Adrenal gland (tissue), 12 donors: ENCODE results near the gene FREY1. TPM values are rescaled to one million over a fixed set of nuclear protein-coding genes. Genes with fewer than 3 reads are reported as not detected.

Source experiments
- DNase-seq, 7 donors: peaks; one replicate each; pipeline ENCODE4 v3.0.0-alpha.2; 2019 to 2020
- H3K27ac ChIP-seq, 5 donors: fragments of 200-600 bp; sonication (generic) in 4 of 5; 1 replicate in 3 of 5; 2 replicates in 2 of 5; pipeline versions ENCODE4 v1.5.1 to v1.8.0; 2016 to 2020; ENCODE audit warnings: mild to moderate bottlenecking in 1 of 5
- H3K27me3 ChIP-seq: fragments of 200-600 bp; 2 replicates; pipeline ENCODE4 v1.8.0; 2021
- H3K36me3 ChIP-seq, 2 donors: fragments of 200-600 bp; replicated peaks in 1 of 2; 1 replicate in 1 of 2; 2 replicates in 1 of 2; pipeline versions ENCODE4 v1.5.1 to v1.8.0; 2018 to 2022
- H3K4me1 ChIP-seq, 2 donors: fragments of 200-600 bp; replicated peaks in 1 of 2; 1 replicate in 1 of 2; 2 replicates in 1 of 2; pipeline versions ENCODE4 v1.5.1 to v1.8.0; 2018 to 2021
- H3K4me3 ChIP-seq, 4 donors: fragments of 200-600 bp; sonication (generic) in 3 of 4; one replicate each; pipeline ENCODE4 v1.5.1; 2016 to 2018
- H3K9me3 ChIP-seq, 3 donors: fragments of 200-600 bp; sonication (generic) in 1 of 3; replicated peaks in 1 of 3; 1 replicate in 2 of 3; 2 replicates in 1 of 3; pipeline versions ENCODE4 v1.5.1 to v1.8.0; 2016 to 2021
- POLR2A ChIP-seq, 2 donors: fragments of 450-650 bp; IDR thresholded peaks; one replicate each; pipeline ENCODE4 v1.6.1; 2017; ENCODE audit warnings: antibody characterized with exemption in 2 of 2, mild to moderate bottlenecking in 2 of 2, moderate library complexity in 1 of 2
- WGBS, 4 donors: extraction: QIAGEN DNeasy Blood & Tissue Kit in 2 of 4; methylation state at CpG; one replicate each; pipeline versions ENCODE4 v1.1.5 to v1.1.7; 2013 to 2017; 5-methylcytosine and 5-hydroxymethylcytosine counted together
- intact Hi-C, 2 donors: fragments of 100-400 bp; cut with DNase I; formaldehyde crosslinking; loops; one replicate each; pipeline versions ENCODE4 v1.14.1 to v1.15.0; 2022 to 2023
- polyA plus RNA-seq, 3 donors: library from polyadenylated mRNA; stranded (reverse); fragments of 200-250 nt in 2 of 3; fragments of 350-450 nt in 1 of 3; fragmentation: Illumina TruSeq in 1 of 3; extraction: RNeasy Lipid Tissue Mini Kit (QIAGEN cat#74804) in 1 of 3; gene quantifications; one replicate each; pipeline ENCODE4 v1.2.3, GENCODE V29; 2013 to 2014
- total RNA-seq, 9 donors: library from RNA; depleted of rRNA in 4 of 9; stranded (reverse); fragments of >200 nt in 4 of 9; fragments of 120-200 nt in 1 of 9; fragmentation: NEBNext Ultra II Directional in 1 of 9; extraction: Animal tissue kit (Norgen Biotek cat#: 25700) in 1 of 9; gene quantifications; one replicate each; pipeline versions ENCODE4 v1.1.0 to v1.2.4, GENCODE V29; 2013 to 2023
- TF ChIP-seq, protein P1 (sequence below), 6 experiments: fragments of 450-650 bp in 4 of 6; fragments of 200-600 bp in 2 of 6; sonication (generic) in 1 of 6; IDR thresholded peaks; 1 replicate in 5 of 6; 2 replicates in 1 of 6; pipeline versions ENCODE4 v1.5.1 to v1.8.0; 2016 to 2021; ENCODE audit warnings: antibody characterized with exemption in 6 of 6, mild to moderate bottlenecking in 2 of 6, moderate library complexity in 1 of 6
- donor health status: healthy with polysubstance abuse.
- donor health status: Bipolar disorder and iron deficiency.
- donor health status: DM: yes; HTN: yes; CAD: no.
- donor health status: DM: no; HTN: no; CAD: no.
- donor health status: DM: no; HTN: no; CAD: no.
- donor health status: DM: yes; HTN: yes; CAD: no.

The FREY1 gene
- total and polyA plus RNA-seq, 12 donors: 0.30 to 1.2 (median 0.79) TPM; not detected in 5

DNA sequence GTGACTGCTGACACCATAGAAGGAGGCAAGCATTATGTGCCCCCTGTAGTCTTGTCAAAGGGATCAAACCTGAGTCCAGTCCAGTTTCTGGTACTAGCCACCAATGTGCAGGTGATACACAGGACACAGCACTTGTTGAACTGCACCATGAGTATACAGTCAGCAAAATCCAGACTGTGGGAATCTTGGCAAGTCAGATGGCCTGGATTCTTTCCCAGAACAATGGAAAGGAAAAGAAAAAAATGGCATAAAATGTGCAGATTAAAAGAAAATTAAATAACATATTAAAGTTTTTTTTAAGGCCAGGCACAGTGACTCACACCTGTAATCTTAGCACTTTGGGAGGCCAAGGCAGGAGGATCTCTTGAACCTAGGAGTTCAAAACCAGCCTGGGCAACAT is 43.0 kb downstream of the FREY1 start:
- no peak for DNase-seq
- no peaks in the 10 kb centered on the region for H3K9me3 ChIP-seq
- H3K27ac ChIP-seq: no peak overlapping the region
- H3K36me3 ChIP-seq: peaks cover 0 to 69% of the 10 kb centered on the region in 2 donors
- H3K27me3 ChIP-seq: no peaks in the 10 kb centered on the region
- peaks cover 14% of the 10 kb centered on the region in 2 donors for H3K4me1 ChIP-seq
- intact Hi-C loops: loop anchor here in 1 of 2 donors (10.0 kb wide), 2 partner anchors 51 to 141 kb away; partner anchors contain the start of gene PEX16
- no peak overlapping the region for H3K4me3 ChIP-seq
- TF ChIP-seq, protein P1, sequence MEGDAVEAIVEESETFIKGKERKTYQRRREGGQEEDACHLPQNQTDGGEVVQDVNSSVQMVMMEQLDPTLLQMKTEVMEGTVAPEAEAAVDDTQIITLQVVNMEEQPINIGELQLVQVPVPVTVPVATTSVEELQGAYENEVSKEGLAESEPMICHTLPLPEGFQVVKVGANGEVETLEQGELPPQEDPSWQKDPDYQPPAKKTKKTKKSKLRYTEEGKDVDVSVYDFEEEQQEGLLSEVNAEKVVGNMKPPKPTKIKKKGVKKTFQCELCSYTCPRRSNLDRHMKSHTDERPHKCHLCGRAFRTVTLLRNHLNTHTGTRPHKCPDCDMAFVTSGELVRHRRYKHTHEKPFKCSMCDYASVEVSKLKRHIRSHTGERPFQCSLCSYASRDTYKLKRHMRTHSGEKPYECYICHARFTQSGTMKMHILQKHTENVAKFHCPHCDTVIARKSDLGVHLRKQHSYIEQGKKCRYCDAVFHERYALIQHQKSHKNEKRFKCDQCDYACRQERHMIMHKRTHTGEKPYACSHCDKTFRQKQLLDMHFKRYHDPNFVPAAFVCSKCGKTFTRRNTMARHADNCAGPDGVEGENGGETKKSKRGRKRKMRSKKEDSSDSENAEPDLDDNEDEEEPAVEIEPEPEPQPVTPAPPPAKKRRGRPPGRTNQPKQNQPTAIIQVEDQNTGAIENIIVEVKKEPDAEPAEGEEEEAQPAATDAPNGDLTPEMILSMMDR (IDR thresholded peaks at IDR 0.05): no peak
- TF ChIP-seq POLR2A (IDR thresholded peaks at IDR 0.05): no peak

DNA sequence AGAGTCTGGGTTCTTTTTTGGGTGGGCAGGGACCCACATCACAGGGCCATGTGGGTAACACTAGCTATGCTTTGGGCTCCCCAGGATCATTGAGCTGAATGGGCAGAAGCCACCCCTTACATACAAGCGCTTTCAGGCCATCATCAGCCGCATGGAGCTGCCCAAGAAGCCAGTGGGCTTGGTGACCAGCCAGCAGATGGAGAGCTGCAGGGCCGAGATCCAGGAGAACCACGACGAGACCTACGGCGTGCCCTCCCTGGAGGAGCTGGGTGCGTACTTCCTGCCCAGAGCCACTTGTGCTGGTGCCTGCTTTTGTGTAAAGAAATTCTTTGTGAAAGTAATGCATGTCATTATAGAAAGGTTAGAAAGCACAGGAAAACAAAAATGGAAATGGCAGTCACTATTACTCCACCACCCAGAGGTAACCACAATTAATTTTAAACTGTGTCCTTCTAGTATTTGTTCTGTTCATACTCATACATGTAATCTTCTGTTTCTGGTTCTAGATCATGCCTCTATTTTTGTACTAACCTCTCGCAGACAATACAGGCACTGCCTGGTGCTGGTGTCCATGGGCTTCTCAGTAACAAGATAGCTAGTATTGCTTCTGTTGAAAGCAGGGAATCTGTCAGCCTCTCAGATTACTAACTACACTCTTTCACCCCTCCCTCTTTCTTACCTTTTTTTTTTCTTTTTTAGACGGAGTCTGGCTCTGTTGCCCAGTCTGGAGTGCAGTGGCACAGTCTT is 46.1 kb downstream of the FREY1 start:
- intact Hi-C loops: loop anchor here in 1 of 2 donors (10.0 kb wide), 2 partner anchors 54 to 144 kb away; partner anchors contain the start of gene PEX16
- 89 to 95% (median 94%) methylated on average over 8 to 10 of the region's 10 CpGs for WGBS, 4 donors

DNA sequence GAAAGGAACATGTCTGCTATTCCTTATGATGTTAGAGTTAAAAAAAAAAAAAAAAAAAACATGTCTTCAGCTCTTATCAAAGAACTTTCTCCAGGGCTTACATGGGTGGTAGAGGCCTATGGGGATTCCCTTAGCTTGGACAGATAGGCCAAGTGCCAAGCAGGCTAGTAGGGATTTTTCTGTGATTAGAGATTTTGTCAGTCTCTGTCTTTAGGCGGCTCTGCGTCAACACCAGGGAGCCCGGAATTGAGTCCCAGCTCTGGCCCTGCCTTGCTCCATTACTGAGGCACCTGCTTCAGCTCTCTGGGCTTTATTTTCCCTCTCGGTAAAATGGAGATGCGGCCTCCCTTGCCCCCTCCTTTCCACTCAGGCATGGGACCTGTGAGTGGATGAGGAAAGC is 46.7 kb downstream of the FREY1 start:
- intact Hi-C loops: loop anchor here in 1 of 2 donors (10.0 kb wide), 2 partner anchors 54 to 144 kb away; partner anchors contain the start of gene PEX16
- Histone ChIP-seq H3K4me1 (peaks cover 36 to 46% of the 10 kb centered on the region in 2 donors), H3K9me3 (no peaks in the 10 kb centered on the region), H3K27me3 (no peaks in the 10 kb centered on the region), H3K4me3 (no peak overlapping the region), H3K27ac (peak overlapping the region; percentile 19 to 87 (median 77)), H3K36me3 (peaks cover 0 to 55% of the 10 kb centered on the region in 2 donors)
- no peak for TF ChIP-seq POLR2A (IDR thresholded peaks at IDR 0.05)
- TF ChIP-seq, protein P1 (IDR thresholded peaks at IDR 0.05): no peak
- WGBS, 4 donors: 85 to 94% (median 92%) methylated on average over 5 of the region's 5 CpGs
- peak in 2 of 7 donors; percentile 22 to 53 for DNase-seq

More for the DNA sequence above, 46.1 kb downstream of the FREY1 start:
- peak in 2 of 7 donors; percentile 27 to 55 for DNase-seq
- no peak overlapping the region for H3K4me3 ChIP-seq
- no peak for TF ChIP-seq POLR2A (IDR thresholded peaks at IDR 0.05)
- TF ChIP-seq, protein P1 (IDR thresholded peaks at IDR 0.05): no peak
- peaks cover 36 to 40% of the 10 kb centered on the region in 2 donors for H3K4me1 ChIP-seq
- peak overlapping the region in 3 of 5 donors; percentile 77 to 87 (median 83) for H3K27ac ChIP-seq
- no peaks in the 10 kb centered on the region for H3K9me3 ChIP-seq
- H3K36me3 ChIP-seq: peaks cover 0 to 55% of the 10 kb centered on the region in 2 donors
- no peaks in the 10 kb centered on the region for H3K27me3 ChIP-seq

DNA sequence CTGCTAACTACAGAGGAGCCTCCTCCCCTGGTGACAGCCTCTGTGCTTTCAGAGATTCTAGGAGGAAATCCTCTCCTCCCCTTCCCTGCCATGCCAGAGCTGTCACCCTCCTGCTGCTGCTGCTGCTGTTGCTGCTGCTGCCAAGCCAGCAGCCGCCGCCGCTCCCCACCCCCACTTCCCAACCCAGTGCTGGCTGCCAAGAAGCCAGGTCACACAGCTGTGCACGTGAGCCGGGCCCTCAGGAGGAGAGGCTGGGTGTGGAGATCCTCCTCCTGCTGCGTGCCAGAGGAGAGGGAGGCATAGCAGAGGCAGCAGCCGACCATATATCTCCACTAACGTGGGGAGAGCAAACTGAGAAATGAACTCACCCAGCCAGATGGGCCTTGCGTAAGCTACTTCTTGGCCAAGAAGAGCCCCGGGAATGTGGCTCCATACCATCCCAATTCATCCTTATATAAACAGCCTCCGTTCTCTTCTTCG is 47.4 kb downstream of the FREY1 start:
- Histone ChIP-seq H3K9me3 (no peaks in the 10 kb centered on the region), H3K27ac (peak overlapping the region; percentile 19 to 87 (median 77)), H3K4me1 (peaks cover 36 to 51% of the 10 kb centered on the region in 2 donors), H3K27me3 (no peaks in the 10 kb centered on the region), H3K36me3 (peaks cover 0 to 54% of the 10 kb centered on the region in 2 donors), H3K4me3 (no peak overlapping the region)
- peak; percentile 95 to 99 (median 97) for DNase-seq
- WGBS, 4 donors: 24 to 51% (median 32%) methylated on average over 6 to 12 of the region's 12 CpGs
- peak in 1 of 2 donors; percentile 81 for TF ChIP-seq POLR2A (IDR thresholded peaks at IDR 0.05)
- TF ChIP-seq, protein P1 (IDR thresholded peaks at IDR 0.05): no peak
- intact Hi-C loops: loop anchor here in 1 of 2 donors (10.0 kb wide), 2 partner anchors 55 to 145 kb away; partner anchors contain the start of gene PEX16
